ENCODE data around the gene MYH14. TPM values are rescaled to one million over a fixed set of nuclear protein-coding genes. Genes with fewer than 3 reads are reported as not detected.

Gene MYH14
- total and polyA plus RNA-seq, 2 of the 8 experiments (the other 6 are each of a cell fraction or from before 2014, with no cell fraction given), result 17.3 to 28.6 TPM

GRCh38 chr19:50315773-50316448 is 112.5 kb downstream of the MYH14 start:
- Histone ChIP-seq H4K5ac (ENCODE audit: insufficient read length, low read depth, low read length) (peak overlapping the region; percentile 50), H2AFZ (ENCODE audit: low read length) (no peak overlapping the region), H3K79me2 (ENCODE audit: control insufficient read depth in 1 of 2, insufficient read depth in 2 of 2, low read length in 2 of 2) (no peaks in the 10 kb centered on the region), H2AK5ac (ENCODE audit: low read depth, low read length) (no peak overlapping the region), H3K4me3 (ENCODE audit: extremely low read depth in 1 of 4, insufficient read depth in 2 of 4, low read depth in 3 of 4, low read length in 4 of 4) (peak overlapping the region; percentile 36 to 70 (median 44); a peak in 7 of 8 replicates), H4K8ac (ENCODE audit: extremely low read depth, insufficient read depth, low read length) (peak overlapping the region; percentile 90; the same call in 1 of the 2 replicates), H3K18ac (ENCODE audit: extremely low read depth, low read length) (peak overlapping the region; percentile 71), H3K9me3 (ENCODE audit: insufficient read depth in 2 of 2, low read depth in 1 of 2, low read length in 1 of 2) (no peaks in the 10 kb centered on the region), H4K91ac (replicated peaks; ENCODE audit: insufficient read length, low read length) (no peak overlapping the region), H3K27ac (ENCODE audit: low read depth, low read length) (peak overlapping the region; percentile 56; the same call in 1 of the 2 replicates), H3K23ac (ENCODE audit: insufficient read length) (no peak overlapping the region), H4K20me1 (replicated peaks in 1 of 2; ENCODE audit: control insufficient read depth in 1 of 2, insufficient read depth in 2 of 2, low read length in 2 of 2) (peaks cover 0 to 1% of the 10 kb centered on the region in 2 experiments), H2BK20ac (ENCODE audit: low read length) (no peak overlapping the region), H2BK12ac (ENCODE audit: low read depth, low read length) (peak overlapping the region; percentile 43; the same call in 1 of the 2 replicates), H3K36me3 (ENCODE audit: control insufficient read depth in 2 of 4, insufficient read depth in 4 of 4, low read length in 3 of 4) (peaks cover 0 to 6% (median 0%) of the 10 kb centered on the region in 4 experiments; a peak in 1 of 8 replicates), H3K56ac (replicated peaks; ENCODE audit: insufficient read length, low read depth, low read length) (peak overlapping the region; percentile 43), H3K9ac (replicated peaks in 1 of 4; ENCODE audit: extremely low read depth in 1 of 4, low read depth in 3 of 4, low read length in 3 of 4) (peak overlapping the region in 2 of 4 experiments; percentile 17 to 24; a peak in 2 of 7 replicates), H3K4me1 (replicated peaks in 1 of 4; ENCODE audit: control insufficient read depth in 3 of 4, insufficient read depth in 4 of 4, low read length in 3 of 4) (peaks cover 5 to 18% (median 9%) of the 10 kb centered on the region in 4 experiments), H3K79me1 (ENCODE audit: low read depth, low read length) (no peaks in the 10 kb centered on the region), H2BK5ac (ENCODE audit: low read depth, low read length) (peak overlapping the region; percentile 79), H3K4me2 (ENCODE audit: insufficient read depth in 1 of 2, low read depth in 2 of 2, low read length in 2 of 2) (peak overlapping the region; percentile 66 to 98), H3K14ac (ENCODE audit: insufficient read length) (no peak overlapping the region), H2BK15ac (ENCODE audit: low read length) (no peak overlapping the region), H3K23me2 (ENCODE audit: low read depth, low read length) (peaks cover 22% of the 10 kb centered on the region), H3K27me3 (replicated peaks in 1 of 4; ENCODE audit: control insufficient read depth in 3 of 4, extremely low read depth in 1 of 4, insufficient read depth in 3 of 4, low read length in 3 of 4) (no peaks in the 10 kb centered on the region; a peak in 1 of 7 replicates), H3K4ac (replicated peaks; ENCODE audit: insufficient read length, low read depth, low read length) (peak overlapping the region; percentile 19), H2BK120ac (replicated peaks; ENCODE audit: low read depth, low read length) (no peak overlapping the region)
- ChIA-PET POLR2A (ENCODE audit: partially characterized antibody) (interaction anchor here (0.7 to 4.6 kb wide), 14 partner anchors 9 to 489 kb away, joined by 3 to 46 read pairs (median 4); partner anchors contain the start of genes KCNC3 and SPIB), CTCF (ENCODE audit: partially characterized antibody) (interaction anchor here (1.0 to 2.3 kb wide), 7 partner anchors 10 to 163 kb away, joined by 3 to 10 read pairs (median 4); partner anchors contain the start of gene KCNC3)
- peak; percentile 32 for FAIRE-seq
- DNase-seq (ENCODE audit: low read depth in 1 of 2, low spot score in 2 of 2), result peak in 1 of 2 experiments; percentile 83
- WGBS, 2 experiments (ENCODE audit: extremely low coverage in 1 of 2, insufficient coverage in 1 of 2, insufficient read length in 1 of 2, insufficient replicate concordance in 2 of 2, low coverage in 1 of 2, low lambda C conversion rate in 2 of 2, missing lambda C conversion rate in 1 of 2), result 2% methylated on average over 6 of the region's 18 CpGs; no CpG with 5 or more reads in 1 of the 2 experiments
- TF ChIP-seq SUZ12 (IDR thresholded peaks at IDR 0.05; ENCODE audit: low read length) (no peak), CTBP2 (IDR thresholded peaks at IDR 0.05; ENCODE audit: borderline replicate concordance, insufficient read depth, insufficient read length, low read length) (no peak), ATF2 (IDR thresholded peaks at IDR 0.05; ENCODE audit: low read length) (no peak), EZH2 (IDR thresholded peaks at IDR 0.05; ENCODE audit: low read depth, low read length, severe bottlenecking) (no peak), SP2 (IDR thresholded peaks at IDR 0.05; ENCODE audit: low read length) (no peak), SAP30 (IDR thresholded peaks at IDR 0.05; ENCODE audit: insufficient read depth, insufficient replicate concordance, low read length) (no peak), TAF7 (optimal IDR thresholded peaks at IDR 0.05; ENCODE audit: borderline replicate concordance, low read depth, low read length) (no peak), GTF2F1 (IDR thresholded peaks at IDR 0.05; ENCODE audit: borderline replicate concordance, low read depth, low read length) (no peak)
